ENCODE data around the gene BIVM.

GRCh38 chr13:102815788-102816187 is 16.9 kb downstream of the BIVM start:
- TF ChIP-seq CEBPB (IDR thresholded peaks at IDR 0.05; ENCODE audit: low read depth, low read length) = no peak
- TF ChIP-seq FOS (IDR thresholded peaks at IDR 0.05; ENCODE audit: low read depth, low read length) = no peak
- TF ChIP-seq CTCF (conservative IDR thresholded peaks at IDR 0.05; ENCODE audit: low read depth, low read length) = no peak
- TF ChIP-seq SMC3 (IDR thresholded peaks at IDR 0.05; ENCODE audit: low read depth, low read length) = no peak
